NCI-H510A treated with DMSO at 0.1 percent for 48 hours (cell line): ENCODE data around the gene BCKDHB.
A peak's percentile ranks its signal among the peaks of the same experiment; 100 is the strongest.
"Not testable (repeated sequence)": the region's sequence is repeated elsewhere in the genome, so short reads cannot be mapped to it uniquely, and the experiment has no call there.

Experiments
- DNase-seq: peaks from one replicate; lab custom pipeline; 2025; lab: John Stamatoyannopoulos, UW

The BCKDHB gene

DNA sequence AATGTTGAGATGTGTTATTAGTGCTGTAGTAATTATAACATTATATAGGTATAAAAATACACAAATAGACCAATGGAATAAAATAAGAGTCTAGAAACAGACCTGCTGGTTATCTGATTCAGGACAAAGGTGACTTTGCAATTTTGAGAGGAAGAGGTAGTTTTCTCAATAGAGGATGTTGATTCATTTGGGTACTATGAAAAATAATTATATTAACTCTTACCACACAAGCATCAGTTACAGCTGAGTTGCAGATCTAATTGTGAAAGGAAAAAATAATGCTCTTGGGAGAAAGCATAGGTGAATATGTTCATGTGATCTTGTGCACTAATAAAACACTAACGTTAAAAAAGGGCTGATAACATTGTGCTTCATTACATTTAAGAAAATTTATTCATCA, 103.0 kb downstream of the BCKDHB start:
- DNase-seq = no peak

DNA sequence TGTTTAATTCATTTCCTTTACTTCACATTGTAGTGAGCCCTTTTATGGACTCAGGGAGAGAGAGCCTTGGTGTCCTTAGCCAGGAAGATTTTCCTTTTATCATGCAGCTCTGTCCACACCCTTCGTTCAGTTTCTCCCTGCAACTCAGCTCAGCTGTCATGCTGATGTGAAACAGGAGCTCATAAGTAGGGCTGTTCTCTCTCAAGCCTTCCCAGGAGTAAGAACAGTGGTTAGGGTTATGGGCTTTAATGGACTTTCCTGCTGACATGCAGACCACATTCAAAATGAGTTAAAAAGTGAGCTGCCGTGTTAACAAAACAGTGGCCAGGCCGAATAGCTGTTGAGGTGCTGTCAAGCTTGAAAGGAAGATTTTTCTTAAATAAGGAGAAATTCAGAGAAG, 104.1 kb downstream of the BCKDHB start:
- no peak for DNase-seq

DNA sequence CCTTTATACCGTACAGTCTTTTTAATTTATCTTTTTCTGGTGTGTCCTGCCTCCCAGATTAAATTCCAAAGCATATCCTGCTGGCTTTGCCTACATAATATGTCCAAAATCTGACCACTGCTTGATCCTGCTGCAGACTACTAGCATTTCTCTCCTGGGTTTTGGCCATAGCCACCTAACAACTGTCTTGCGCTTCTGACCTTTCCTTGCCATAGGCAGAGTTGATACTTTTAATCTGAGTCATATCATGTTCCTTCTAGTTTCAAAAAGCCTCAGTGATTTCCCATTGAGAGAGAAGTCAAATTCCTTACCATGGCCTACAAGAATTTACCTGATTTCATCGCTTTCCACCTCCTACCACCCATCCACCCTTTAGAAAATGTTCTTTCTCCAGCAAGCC, 104.8 kb downstream of the BCKDHB start:
- DNase-seq = no peak

DNA sequence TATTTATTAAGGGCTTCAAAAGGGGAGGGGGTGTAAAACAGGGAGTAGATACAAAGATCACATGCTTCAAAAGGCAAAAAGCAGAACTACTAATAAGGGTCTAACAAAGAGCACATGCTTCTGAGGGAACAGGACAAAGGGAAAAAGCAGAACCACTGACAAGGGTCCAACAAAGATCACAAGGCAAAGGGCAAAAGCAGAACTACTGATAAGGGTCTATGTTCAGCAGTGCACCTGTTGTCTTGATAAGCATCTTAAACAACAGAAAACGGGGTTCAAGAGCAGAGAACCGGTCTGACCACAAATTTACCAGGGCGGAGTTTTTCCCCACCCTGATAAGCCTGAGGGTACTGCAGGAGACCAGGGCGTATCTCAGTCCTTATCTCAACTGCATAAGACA, 105.4 kb downstream of the BCKDHB start:
- not testable (repeated sequence) for DNase-seq

DNA sequence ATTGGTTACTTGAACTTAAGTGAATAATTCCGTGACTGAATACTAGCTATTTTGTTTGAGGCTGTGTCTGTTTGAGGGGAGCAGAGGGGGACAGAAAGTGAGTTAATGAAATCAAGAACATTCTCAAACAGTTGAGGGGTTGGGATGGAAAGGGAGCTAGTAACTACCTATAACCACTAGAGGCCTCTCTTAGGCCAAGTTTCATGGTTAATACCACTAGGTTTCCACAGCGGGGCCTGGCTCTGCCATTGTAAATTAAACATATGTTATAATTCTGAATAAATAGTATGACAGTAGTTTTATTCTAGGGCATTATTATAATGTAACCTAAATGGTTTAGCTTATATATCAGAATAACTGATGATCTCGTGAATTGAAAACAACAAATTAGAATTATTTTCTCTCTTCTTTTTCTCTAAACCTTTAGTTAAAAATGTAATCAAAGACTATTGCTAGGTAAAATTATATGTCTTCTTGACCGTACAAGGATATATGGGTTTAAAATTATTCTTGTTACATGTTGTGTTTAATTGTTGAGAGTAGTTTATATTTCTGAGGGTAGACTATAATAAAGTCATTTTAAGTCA, 108.1 kb downstream of the BCKDHB start:
- peak; percentile 34 for DNase-seq

DNA sequence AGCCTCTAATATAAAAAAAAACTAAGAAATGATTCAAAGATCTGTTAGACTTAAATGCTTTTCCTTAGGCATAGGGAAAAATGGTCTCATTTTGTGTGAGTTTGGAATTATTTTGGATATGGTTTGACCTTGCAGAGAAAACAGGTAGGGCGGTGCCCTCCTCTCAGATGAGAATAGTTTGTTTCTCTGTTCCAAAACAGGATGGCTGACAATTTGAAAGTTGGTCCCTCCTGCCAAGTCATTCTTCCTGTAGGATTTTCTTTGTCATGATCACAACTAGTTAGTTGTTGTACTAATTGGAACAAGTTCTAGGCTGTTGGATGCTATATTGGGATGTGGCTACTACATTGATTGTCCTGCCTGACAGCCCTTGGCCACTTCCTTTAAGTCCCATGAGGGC, 108.6 kb downstream of the BCKDHB start:
- no peak for DNase-seq

DNA sequence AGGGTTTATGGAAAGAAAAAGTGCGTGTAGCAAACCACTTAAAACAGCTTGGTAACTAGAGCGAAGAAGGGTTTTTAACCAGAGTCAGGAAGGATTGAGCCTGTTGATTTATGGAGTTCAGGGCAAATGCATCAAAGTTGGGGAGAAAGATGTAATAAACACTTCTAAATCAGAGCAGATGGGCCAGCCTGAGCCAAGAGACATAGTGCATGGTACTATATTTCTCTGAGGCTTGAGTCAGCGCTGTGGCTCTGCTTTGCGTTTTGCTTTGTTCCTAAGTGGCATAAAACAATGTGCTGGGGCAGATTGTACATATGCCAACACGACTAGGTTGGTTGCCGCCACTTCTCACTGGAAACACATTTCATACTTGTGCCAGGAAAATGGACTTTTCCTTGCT, 111.3 kb downstream of the BCKDHB start:
- no peak for DNase-seq

DNA sequence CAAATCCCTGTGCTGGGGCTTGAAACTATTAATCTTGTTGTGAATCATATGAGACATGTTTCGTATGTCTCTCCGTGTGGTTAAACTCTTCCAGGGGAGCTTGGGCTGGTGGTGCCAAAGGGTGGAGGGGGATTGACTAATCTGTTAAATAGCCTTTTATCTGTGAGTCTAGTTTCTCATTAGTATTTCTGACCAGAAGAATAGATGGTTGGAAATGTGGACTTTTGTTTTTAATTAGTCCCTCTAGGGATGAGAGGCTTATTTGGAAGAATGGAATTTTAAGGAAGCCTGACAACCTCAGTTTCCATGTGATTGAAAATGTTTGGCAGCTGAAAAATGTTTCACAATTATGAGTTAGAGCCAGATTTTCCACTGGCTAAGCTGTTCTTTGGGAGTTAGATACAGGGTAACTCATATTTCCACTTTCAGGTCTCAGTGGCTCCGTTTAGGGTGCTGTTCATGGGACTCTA, 117.3 kb downstream of the BCKDHB start:
- no peak for DNase-seq

DNA sequence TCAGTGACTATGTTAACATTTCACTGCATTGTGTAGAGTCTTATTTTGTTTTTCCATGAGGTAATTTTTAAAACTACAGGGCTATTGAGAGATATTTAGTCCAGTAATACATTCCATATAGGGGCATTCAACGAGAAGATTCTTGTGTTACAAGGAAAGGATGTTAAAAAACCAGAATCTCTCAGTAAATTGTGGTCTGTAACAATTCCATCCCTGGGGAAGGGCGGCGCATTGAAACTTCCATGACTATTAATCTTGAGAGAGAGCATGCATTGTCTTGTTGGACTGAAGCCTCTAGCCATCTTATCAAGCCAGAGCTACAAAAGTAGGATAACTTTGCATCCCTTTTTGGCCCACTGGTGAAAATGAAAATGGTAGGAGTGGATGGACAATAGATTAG, 119.7 kb downstream of the BCKDHB start:
- DNase-seq = no peak

DNA sequence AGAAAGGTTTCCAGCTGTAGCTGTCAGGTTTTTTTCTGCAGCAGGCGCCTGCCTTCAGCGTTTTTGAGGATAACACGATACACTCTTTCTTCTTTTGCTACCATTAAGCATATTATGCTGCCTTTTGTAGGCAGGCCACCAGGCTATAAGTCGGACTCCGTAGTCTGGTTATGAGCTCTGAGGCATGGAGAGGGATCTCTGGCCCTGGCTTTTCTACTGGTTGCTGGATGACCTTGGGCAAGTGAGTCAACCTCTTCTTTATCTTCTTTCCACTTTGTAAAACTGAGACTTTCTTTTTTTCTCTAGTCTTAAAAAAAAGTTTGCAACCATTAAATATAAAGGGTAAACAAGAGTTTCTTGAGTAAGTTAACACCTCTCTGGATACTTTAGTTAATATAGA, 120.2 kb downstream of the BCKDHB start:
- no peak for DNase-seq

DNA sequence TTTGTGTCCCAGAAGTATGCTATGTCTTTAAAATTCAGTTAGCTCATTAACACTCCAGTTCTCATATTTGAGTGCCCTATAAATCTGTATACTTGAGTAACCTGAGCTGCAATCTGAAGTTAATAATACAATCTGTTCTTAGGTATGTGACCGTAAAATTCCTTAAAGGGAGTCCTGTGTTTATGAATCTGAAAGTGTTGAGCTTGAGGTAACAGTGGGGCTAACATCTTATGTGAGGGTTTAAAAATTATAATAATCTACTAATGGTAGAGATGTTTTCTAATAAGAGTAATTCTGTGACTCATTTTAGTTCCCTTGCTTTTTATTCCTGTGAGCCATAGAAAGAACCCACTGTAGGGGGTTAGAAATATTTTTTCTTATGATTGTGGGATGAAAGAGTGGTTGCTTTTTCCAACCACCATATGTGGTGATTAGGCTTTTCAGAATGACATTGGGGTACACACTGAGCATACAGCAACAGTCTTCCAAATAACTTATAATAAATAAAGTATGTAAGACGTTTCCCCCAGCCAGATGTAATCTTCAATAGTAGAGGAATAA, 121.2 kb downstream of the BCKDHB start:
- DNase-seq = no peak

DNA sequence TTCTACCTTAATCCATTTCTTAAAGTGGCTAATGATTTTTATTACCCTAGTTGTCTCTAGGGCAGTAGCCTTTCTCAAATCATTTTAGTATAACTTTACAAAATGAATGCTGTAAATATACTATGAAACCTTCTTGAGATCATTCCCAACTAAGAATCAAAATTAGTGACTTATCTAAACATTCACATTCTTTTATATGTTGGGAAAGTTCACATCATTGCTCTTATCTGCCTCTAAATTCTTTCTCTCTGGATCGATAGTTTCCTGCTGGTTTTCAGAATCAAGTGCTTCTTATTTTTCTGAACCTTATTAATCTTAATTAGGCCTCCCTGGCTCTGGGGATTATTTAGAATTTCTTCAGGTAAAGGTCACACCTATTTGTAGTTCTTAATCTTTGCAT, 126.8 kb downstream of the BCKDHB start:
- no peak for DNase-seq

DNA sequence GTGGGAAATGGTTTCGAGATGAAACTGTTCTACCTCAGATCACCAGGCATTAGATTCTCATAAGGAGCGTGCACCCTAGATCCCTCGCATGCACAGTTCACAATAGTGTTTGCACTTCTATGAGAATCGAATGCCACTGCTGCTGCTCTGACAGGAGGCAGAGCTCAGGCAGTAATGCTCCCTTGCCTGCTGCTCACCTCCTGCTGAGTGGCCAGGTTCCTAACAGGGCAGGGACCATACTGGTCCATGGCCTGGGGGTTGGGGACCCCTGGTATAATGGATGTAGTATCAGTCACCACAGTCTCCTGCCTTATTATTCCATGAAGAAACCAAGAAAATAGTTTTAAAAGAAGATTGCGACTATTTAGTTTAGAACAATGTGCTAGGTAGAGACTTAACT, 127.5 kb downstream of the BCKDHB start:
- no peak for DNase-seq

DNA sequence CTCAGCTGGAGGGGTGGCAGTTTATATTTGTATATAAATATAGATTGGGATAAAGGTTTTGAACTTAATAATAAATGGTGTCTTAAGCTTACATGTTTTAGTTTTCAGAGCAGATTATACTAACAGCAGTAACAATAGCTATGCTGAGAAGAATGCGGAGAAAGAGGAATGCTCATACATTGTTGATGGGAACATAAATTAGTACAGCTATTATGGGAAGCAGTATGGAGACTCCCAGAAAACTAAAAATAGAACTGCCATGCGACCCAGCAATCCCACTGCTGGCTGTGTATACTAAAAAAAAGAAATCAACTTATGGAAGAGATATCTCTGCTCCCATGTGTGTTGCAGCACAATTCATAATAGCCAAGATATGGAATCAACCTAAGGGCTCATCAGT, 127.9 kb downstream of the BCKDHB start:
- DNase-seq = no peak

DNA sequence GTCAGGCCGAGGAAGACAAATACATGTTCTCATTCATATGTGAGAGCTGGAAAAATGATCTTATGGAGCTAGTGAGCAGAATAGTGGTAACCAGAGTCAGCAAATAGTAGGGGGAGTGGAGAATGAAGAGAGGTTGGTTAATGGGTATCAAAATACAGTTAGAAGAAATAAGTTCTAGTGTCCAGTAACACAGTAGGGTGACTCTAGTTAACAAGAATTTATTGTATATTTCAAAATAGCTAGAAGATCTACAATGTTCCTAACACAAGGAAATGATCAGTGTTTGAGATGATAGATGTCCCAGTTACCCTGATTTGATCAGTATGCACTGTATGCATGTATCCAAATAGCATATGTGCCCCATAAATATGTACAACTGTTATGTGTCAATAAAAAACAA, 128.4 kb downstream of the BCKDHB start:
- DNase-seq = no peak

DNA sequence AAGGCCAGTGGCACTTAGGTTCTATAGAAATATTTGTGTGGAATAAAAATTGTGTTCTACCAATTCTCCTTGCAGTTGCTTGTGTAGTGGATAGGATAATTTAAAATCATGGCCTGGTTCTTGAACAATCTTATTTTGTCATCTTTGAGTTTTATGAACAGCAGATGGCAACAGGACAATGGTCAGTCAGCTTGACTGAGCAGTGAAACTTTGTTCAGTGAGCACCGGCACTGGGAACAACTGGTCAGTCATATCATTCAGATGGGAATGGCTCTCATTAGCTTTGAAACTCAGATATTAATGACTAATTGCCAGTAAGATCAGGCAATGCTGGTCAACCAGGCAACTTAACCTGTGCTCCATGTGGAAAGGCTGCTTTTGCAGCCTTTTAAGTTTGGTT, 129.2 kb downstream of the BCKDHB start:
- DNase-seq = no peak

DNA sequence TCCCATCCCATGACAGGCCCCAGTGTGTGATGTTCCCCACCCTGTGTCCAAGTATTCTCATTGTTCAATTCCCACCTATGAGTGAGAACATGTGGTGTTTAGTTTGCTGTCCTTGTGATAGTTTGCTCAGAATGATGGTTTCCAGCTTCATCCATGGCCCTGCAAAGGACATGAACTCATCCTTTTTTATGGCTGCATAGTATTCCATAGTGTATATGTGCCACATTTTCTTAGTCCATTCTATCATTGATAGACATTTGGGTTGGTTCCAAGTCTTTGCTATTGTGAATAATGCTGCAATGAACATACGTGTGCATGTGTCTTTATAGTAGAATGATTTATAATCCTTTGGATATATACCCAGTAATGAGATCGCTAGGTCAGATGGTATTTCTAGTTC, 132.3 kb downstream of the BCKDHB start:
- DNase-seq = not testable (repeated sequence)

DNA sequence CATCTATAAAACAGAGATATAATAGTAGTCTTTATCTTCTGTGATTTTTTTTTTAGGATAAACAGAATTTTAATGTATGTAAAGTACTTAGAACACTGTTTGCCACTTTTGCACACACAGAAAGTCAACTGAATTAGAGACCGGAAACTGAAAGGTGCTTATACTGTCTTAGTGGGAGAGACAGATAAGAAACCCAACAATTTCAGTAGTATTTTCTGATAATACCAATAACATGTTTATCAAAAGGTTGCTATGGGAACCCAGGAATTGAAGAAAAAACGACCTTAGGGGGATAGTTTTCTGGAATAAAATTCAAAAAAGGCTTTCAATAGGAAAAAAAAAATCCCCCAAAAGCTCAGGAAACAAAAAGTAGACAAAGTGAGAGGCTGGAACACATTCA, 138.6 kb downstream of the BCKDHB start:
- DNase-seq = no peak

DNA sequence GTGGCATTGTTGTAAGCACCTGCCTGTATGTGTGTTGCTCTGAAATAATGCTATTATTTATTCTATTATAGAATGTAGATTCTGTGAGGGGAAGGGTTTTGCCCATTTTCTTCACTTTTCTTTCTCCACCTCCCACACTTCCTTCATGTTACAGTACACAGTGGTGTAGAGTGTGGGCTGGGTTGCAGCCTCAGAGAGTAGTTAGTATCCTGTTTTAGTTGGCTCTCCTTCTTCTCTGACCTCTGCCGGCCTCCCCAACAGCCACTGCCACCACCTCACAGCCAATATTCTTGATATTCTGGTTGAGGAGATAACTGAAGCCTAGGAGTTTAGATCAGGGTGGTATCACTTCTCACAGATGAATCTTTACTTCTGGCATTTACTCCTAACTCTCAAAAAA, 143.4 kb downstream of the BCKDHB start:
- DNase-seq = no peak

DNA sequence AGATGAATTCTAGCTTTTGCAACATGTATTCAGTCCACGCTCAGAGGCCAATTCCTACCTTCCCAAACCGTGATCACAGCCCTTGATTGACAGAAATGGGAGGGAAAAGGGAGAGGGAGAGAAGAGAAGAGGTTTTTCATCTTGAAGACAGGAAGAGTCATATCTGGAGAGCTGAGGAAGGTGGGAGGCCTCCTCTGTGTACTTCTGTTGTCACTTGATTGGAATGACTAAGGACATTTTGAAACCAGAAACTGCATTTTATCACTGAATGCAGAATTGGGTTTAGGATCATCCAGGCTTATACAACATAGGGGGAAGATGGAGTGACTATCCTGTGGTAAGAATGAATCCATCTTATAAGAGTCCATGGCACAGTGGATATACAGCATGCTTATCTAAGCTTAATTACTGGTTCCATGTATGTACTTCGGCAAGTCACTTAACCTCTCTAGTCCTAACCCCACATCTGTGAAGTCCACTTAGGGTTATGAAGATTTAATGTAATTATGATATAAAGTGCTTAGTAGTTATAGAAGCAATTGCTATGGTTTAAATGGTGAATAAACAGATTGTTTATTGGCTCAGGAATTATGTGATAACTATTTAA, 144.0 kb downstream of the BCKDHB start:
- no peak for DNase-seq

DNA sequence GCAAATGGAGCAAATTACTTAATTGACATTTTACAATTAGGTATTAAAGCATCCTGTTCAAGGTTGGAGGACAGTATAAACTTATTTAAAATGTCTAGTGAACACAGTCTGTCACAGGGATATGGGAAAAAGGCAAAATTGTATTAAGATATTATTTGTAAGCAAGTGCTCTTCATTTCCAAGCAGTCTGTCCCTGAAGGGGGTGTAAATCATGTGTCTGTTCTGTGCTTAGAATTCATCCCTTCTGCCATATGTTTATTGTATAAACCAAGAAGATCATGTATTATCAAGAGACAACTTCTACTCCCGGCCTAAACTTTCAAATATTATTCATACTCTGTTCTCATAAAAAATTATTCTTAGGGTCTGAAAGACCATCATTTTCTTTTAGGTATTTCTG, 144.8 kb downstream of the BCKDHB start:
- DNase-seq = no peak

DNA sequence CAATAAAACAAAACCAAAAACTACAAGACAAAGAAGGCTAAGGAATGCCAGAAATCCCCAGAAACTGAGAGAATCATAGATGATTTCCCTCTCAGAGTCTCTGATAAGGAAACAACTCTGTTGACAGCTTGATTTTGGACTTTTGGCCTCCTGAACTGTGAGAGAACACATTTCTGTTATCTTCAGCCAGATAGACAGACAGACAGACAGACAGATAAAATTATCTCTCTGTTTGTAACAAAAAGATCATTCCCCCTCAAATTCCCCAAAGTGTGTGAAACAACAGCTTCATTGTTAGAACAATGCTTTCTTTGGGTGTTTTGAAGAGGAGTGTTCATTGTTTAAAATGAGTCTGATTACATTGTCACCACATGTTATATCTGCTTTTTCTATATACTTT, 148.2 kb downstream of the BCKDHB start:
- DNase-seq = no peak

DNA sequence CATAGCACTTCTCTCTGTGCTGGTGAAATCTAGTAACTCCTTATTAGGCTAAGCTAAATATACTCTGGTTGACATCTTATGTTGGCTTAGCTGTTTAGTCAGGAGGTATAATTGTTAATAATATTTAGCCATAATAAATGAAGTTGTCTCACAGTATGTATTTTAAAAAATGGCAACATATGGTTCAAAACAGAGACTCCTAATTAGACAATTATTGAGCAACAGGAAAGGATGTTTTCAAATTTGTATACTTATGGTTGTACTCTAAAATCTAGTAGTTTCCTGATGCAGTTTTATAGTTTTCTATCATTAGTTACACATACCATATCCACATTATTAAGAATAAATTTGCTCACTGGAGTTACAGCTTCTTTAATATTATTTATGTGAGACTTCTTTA, 150.2 kb downstream of the BCKDHB start:
- DNase-seq = no peak

DNA sequence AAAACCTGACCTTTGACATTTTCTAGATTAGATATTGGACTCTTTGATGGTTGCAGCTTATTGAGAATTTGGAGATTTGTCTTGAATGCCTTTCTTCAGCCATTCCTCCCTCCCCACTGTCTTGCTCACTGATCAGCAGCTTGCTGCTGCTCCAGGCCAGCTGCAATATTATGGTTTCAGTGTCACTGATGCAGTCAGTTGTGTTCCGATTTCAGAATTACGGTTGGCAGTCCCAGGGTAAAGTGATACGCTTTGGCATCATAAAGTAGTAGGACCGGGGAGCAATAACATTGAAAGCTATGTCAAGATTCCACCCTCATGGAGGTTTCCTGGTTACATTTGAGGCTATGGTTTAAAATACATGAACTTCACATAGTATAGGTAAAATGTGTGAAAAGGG, 152.6 kb downstream of the BCKDHB start:
- no peak for DNase-seq
